Measurements from ENCODE around the gene STXBP6.

- TF ChIP-seq CTCF (IDR thresholded peaks at IDR 0.05) (no peak), EZH2 (IDR thresholded peaks at IDR 0.05) (no peak), EZH2phosphoT487 (IDR thresholded peaks at IDR 0.05) (no peak)
Observed at GRCh38 chr14:24972844-24973243, 77.1 kb downstream of the STXBP6 start.

Data from neural progenitor cell (in vitro differentiated cells).